HEK293 (cell line): ENCODE data around the gene INPPL1.
"Not testable (repeated sequence)": the region's sequence is repeated elsewhere in the genome, so short reads cannot be mapped to it uniquely, and the experiment has no call there.

Source experiments
- CTCF ChIA-PET: fragments of 350-600 bp; formaldehyde crosslinking; extraction: SDS; loops from one replicate; lab custom pipeline; 2021; ENCODE audit warnings: antibody characterized with exemption; lab: Yijun Ruan, JAX
- POLR2A ChIA-PET: fragments of 300-600 bp; formaldehyde crosslinking; extraction: SDS; loops from one replicate; lab custom pipeline; 2020; ENCODE audit warnings: antibody characterized with exemption, inconsistent platforms; lab: Yijun Ruan, JAX
- H3K27ac ChIP-seq: fragments of 200-500 bp; sonication (Bioruptor generic); 2 replicates; pipeline ENCODE4 v1.5.1; 2014; ENCODE audit warnings: low read depth, low read length, control low read depth, inconsistent platforms; ENCODE audit errors: extremely low read depth
- H3K36me3 ChIP-seq, 2 experiments: fragments of 200-500 bp in 1 of 2; sonication (Bioruptor generic) in 1 of 2; 1 replicate in 1 of 2; 2 replicates in 1 of 2; pipeline ENCODE4 v1.5.1; 2014 to 2017; ENCODE audit warnings: inconsistent platforms in 2 of 2, low read length in 2 of 2; ENCODE audit not compliant: control insufficient read depth in 2 of 2, insufficient read depth in 1 of 2
- H3K4me1 ChIP-seq: fragments of 200-500 bp; sonication (Bioruptor generic); 2 replicates; pipeline ENCODE4 v1.5.1; 2014; ENCODE audit warnings: mild to moderate bottlenecking, low read length, inconsistent platforms; ENCODE audit not compliant: control insufficient read depth, insufficient read depth
- H3K4me3 ChIP-seq: 2 replicates; pipeline ENCODE4 v1.5.1; 2011; ENCODE audit warnings: low read depth, mild to moderate bottlenecking, control low read depth, low read length, moderate library complexity
- H3K9me3 ChIP-seq: fragments of 200-500 bp; sonication (Bioruptor generic); 2 replicates; pipeline ENCODE4 v1.5.1; 2014; ENCODE audit warnings: low read depth, low read length, inconsistent platforms; ENCODE audit not compliant: control insufficient read depth, insufficient read depth
- FEZF1 ChIP-seq: fragments of 450-650 bp; formaldehyde crosslinking; IDR thresholded peaks from 2 replicates; pipeline ENCODE4 v1.5.1; 2016; ENCODE audit warnings: missing biosample characterization, missing genetic modification characterization
- OSR2 ChIP-seq: fragments of 450-650 bp; formaldehyde crosslinking; IDR thresholded peaks from 2 replicates; pipeline ENCODE4 v1.5.1; 2016; ENCODE audit warnings: missing biosample characterization, missing genetic modification characterization
- SALL2 ChIP-seq: fragments of 450-650 bp; formaldehyde crosslinking; IDR thresholded peaks from 2 replicates; pipeline ENCODE4 v1.5.0; 2017; ENCODE audit warnings: missing biosample characterization, mild to moderate bottlenecking, missing genetic modification characterization, borderline replicate concordance
- SCRT1 ChIP-seq: fragments of 450-650 bp; formaldehyde crosslinking; IDR thresholded peaks from 2 replicates; pipeline ENCODE4 v1.5.1; 2016; ENCODE audit warnings: missing biosample characterization, missing genetic modification characterization, borderline replicate concordance
- ZBTB17 ChIP-seq: fragments of 450-650 bp; formaldehyde crosslinking; IDR thresholded peaks from 2 replicates; pipeline ENCODE4 v1.5.1; 2016; ENCODE audit warnings: missing biosample characterization, missing genetic modification characterization
- ZBTB20 ChIP-seq: fragments of 450-650 bp; formaldehyde crosslinking; IDR thresholded peaks from 2 replicates; pipeline ENCODE4 v1.5.1; 2016; ENCODE audit warnings: missing biosample characterization, missing genetic modification characterization
- ZBTB21 ChIP-seq: fragments of 450-650 bp; formaldehyde crosslinking; IDR thresholded peaks from 2 replicates; pipeline ENCODE4 v1.5.1; 2017; ENCODE audit warnings: missing biosample characterization, missing genetic modification characterization
- ZFP41 ChIP-seq: fragments of 450-650 bp; formaldehyde crosslinking; IDR thresholded peaks from 2 replicates; pipeline ENCODE4 v1.5.1; 2016; ENCODE audit warnings: missing biosample characterization, missing genetic modification characterization, borderline replicate concordance
- ZNF24 ChIP-seq: fragments of 450-650 bp; formaldehyde crosslinking; IDR thresholded peaks from 2 replicates; pipeline ENCODE4 v1.5.1; 2016; ENCODE audit warnings: missing biosample characterization, missing genetic modification characterization
- ZNF510 ChIP-seq: fragments of 450-650 bp; formaldehyde crosslinking; IDR thresholded peaks from 2 replicates; pipeline ENCODE4 v1.5.1; 2018; ENCODE audit warnings: mild to moderate bottlenecking, missing genetic modification characterization, missing biosample characterization; ENCODE audit not compliant: insufficient replicate concordance
- ZNF549 ChIP-seq: fragments of 450-650 bp; IDR thresholded peaks from 2 replicates; pipeline ENCODE4 v1.5.1; 2018; ENCODE audit warnings: missing biosample characterization, missing genetic modification characterization, mild to moderate bottlenecking, inconsistent platforms, moderate library complexity
- ZNF558 ChIP-seq: fragments of 450-650 bp; formaldehyde crosslinking; IDR thresholded peaks from 2 replicates; pipeline ENCODE4 v1.5.1; 2016; ENCODE audit warnings: missing biosample characterization, missing genetic modification characterization
- ZNF624 ChIP-seq: fragments of 450-650 bp; formaldehyde crosslinking; IDR thresholded peaks from 2 replicates; pipeline ENCODE4 v1.5.1; 2017; ENCODE audit warnings: missing biosample characterization, missing genetic modification characterization
- ZNF701 ChIP-seq: fragments of 450-650 bp; formaldehyde crosslinking; IDR thresholded peaks from 2 replicates; pipeline ENCODE4 v1.5.1; 2016; ENCODE audit warnings: missing biosample characterization, missing genetic modification characterization
- ZNF792 ChIP-seq: fragments of 450-650 bp; formaldehyde crosslinking; IDR thresholded peaks from 2 replicates; pipeline ENCODE4 v1.5.1; 2016; ENCODE audit warnings: missing biosample characterization, missing genetic modification characterization
- ZNF837 ChIP-seq: fragments of 450-650 bp; formaldehyde crosslinking; IDR thresholded peaks from 2 replicates; pipeline ENCODE4 v1.5.1; 2016; ENCODE audit warnings: missing biosample characterization, missing genetic modification characterization
- TF ChIP-seq, protein P1 (sequence below): fragments of 450-650 bp; formaldehyde crosslinking; IDR thresholded peaks from 2 replicates; pipeline ENCODE4 v1.5.1; 2016; ENCODE audit warnings: missing biosample characterization, missing genetic modification characterization
- TF ChIP-seq, protein P2 (sequence below): fragments of 450-650 bp; formaldehyde crosslinking; IDR thresholded peaks from 2 replicates; pipeline ENCODE4 v1.5.1; 2016; ENCODE audit warnings: missing biosample characterization, missing genetic modification characterization, borderline replicate concordance
- TF ChIP-seq, protein P3 (sequence below): fragments of 450-650 bp; formaldehyde crosslinking; IDR thresholded peaks from 2 replicates; pipeline ENCODE4 v1.5.1; 2016; ENCODE audit warnings: missing biosample characterization, missing genetic modification characterization
- TF ChIP-seq, protein P4 (sequence below): fragments of 450-650 bp; formaldehyde crosslinking; IDR thresholded peaks from 2 replicates; pipeline ENCODE4 v1.5.1; 2017; ENCODE audit warnings: missing biosample characterization, missing genetic modification characterization

INPPL1 gene

DNA sequence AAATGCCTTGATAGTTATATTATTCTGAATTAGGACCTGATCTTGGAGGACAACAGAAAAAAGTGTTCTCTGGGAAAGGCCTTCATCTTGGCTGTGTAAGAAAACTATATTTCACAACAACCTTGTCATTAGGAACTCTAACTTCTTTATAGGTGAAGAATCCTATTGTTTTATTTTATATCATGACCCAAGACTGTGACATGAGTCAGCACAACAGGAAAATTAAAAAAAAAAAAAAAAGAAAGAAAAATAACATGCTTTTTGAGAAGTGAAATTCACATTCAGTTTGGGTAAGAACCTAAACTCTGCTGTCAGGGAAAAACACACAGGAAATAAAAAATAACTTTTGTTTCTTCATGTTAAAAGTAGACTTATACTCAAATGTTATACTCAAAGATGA lies 19.7 kb upstream of the INPPL1 start:
- ChIA-PET POLR2A (no interaction called here), CTCF (interaction anchor here (0.9 to 1.3 kb wide), 2 partner anchors 12 to 22 kb away, joined by 5 read pairs; no protein-coding TSS in a partner anchor)
- Histone ChIP-seq H3K36me3 (no peaks in the 10 kb centered on the region), H3K27ac (no peak overlapping the region), H3K4me3 (no peak overlapping the region)
- no peak for TF ChIP-seq ZNF510 (tag by site-specific recombination)
- TF ChIP-seq SALL2 (tag by site-specific recombination): no peak
- no peak for TF ChIP-seq ZFP41 (tag by site-specific recombination)
- no peak for TF ChIP-seq SCRT1 (tag by site-specific recombination)
- no peak for TF ChIP-seq ZBTB21 (tag by site-specific recombination)
- no peak for TF ChIP-seq FEZF1 (tag by site-specific recombination)
- TF ChIP-seq OSR2 (tag by site-specific recombination): no peak
- TF ChIP-seq ZNF792 (tag by site-specific recombination): no peak
- no peak for TF ChIP-seq ZBTB20
- no peak for TF ChIP-seq ZNF549
- TF ChIP-seq, protein P1, sequence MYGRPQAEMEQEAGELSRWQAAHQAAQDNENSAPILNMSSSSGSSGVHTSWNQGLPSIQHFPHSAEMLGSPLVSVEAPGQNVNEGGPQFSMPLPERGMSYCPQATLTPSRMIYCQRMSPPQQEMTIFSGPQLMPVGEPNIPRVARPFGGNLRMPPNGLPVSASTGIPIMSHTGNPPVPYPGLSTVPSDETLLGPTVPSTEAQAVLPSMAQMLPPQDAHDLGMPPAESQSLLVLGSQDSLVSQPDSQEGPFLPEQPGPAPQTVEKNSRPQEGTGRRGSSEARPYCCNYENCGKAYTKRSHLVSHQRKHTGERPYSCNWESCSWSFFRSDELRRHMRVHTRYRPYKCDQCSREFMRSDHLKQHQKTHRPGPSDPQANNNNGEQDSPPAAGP (tag by site-specific recombination): no peak
- no peak for TF ChIP-seq ZNF558 (tag by site-specific recombination)
- TF ChIP-seq ZNF701 (tag by site-specific recombination): no peak
- no peak for TF ChIP-seq ZNF24 (tag by site-specific recombination)
- TF ChIP-seq, protein P2, sequence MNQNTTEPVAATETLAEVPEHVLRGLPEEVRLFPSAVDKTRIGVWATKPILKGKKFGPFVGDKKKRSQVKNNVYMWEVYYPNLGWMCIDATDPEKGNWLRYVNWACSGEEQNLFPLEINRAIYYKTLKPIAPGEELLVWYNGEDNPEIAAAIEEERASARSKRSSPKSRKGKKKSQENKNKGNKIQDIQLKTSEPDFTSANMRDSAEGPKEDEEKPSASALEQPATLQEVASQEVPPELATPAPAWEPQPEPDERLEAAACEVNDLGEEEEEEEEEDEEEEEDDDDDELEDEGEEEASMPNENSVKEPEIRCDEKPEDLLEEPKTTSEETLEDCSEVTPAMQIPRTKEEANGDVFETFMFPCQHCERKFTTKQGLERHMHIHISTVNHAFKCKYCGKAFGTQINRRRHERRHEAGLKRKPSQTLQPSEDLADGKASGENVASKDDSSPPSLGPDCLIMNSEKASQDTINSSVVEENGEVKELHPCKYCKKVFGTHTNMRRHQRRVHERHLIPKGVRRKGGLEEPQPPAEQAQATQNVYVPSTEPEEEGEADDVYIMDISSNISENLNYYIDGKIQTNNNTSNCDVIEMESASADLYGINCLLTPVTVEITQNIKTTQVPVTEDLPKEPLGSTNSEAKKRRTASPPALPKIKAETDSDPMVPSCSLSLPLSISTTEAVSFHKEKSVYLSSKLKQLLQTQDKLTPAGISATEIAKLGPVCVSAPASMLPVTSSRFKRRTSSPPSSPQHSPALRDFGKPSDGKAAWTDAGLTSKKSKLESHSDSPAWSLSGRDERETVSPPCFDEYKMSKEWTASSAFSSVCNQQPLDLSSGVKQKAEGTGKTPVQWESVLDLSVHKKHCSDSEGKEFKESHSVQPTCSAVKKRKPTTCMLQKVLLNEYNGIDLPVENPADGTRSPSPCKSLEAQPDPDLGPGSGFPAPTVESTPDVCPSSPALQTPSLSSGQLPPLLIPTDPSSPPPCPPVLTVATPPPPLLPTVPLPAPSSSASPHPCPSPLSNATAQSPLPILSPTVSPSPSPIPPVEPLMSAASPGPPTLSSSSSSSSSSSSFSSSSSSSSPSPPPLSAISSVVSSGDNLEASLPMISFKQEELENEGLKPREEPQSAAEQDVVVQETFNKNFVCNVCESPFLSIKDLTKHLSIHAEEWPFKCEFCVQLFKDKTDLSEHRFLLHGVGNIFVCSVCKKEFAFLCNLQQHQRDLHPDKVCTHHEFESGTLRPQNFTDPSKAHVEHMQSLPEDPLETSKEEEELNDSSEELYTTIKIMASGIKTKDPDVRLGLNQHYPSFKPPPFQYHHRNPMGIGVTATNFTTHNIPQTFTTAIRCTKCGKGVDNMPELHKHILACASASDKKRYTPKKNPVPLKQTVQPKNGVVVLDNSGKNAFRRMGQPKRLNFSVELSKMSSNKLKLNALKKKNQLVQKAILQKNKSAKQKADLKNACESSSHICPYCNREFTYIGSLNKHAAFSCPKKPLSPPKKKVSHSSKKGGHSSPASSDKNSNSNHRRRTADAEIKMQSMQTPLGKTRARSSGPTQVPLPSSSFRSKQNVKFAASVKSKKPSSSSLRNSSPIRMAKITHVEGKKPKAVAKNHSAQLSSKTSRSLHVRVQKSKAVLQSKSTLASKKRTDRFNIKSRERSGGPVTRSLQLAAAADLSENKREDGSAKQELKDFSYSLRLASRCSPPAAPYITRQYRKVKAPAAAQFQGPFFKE: no peak
- TF ChIP-seq, protein P3, sequence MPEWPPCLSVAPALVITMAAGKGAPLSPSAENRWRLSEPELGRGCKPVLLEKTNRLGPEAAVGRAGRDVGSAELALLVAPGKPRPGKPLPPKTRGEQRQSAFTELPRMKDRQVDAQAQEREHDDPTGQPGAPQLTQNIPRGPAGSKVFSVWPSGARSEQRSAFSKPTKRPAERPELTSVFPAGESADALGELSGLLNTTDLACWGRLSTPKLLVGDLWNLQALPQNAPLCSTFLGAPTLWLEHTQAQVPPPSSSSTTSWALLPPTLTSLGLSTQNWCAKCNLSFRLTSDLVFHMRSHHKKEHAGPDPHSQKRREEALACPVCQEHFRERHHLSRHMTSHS: no peak
- TF ChIP-seq ZNF624: no peak
- TF ChIP-seq, protein P4, sequence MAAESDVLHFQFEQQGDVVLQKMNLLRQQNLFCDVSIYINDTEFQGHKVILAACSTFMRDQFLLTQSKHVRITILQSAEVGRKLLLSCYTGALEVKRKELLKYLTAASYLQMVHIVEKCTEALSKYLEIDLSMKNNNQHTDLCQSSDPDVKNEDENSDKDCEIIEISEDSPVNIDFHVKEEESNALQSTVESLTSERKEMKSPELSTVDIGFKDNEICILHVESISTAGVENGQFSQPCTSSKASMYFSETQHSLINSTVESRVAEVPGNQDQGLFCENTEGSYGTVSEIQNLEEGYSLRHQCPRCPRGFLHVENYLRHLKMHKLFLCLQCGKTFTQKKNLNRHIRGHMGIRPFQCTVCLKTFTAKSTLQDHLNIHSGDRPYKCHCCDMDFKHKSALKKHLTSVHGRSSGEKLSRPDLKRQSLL (tag by site-specific recombination): no peak
- no peak for TF ChIP-seq ZBTB17 (tag by site-specific recombination)
- TF ChIP-seq ZNF837 (tag by site-specific recombination): no peak
- TF ChIP-seq, all 188 proteins: peak for 0
- no peaks in the 10 kb centered on the region for H3K9me3 ChIP-seq
- no peaks in the 10 kb centered on the region for H3K4me1 ChIP-seq

DNA sequence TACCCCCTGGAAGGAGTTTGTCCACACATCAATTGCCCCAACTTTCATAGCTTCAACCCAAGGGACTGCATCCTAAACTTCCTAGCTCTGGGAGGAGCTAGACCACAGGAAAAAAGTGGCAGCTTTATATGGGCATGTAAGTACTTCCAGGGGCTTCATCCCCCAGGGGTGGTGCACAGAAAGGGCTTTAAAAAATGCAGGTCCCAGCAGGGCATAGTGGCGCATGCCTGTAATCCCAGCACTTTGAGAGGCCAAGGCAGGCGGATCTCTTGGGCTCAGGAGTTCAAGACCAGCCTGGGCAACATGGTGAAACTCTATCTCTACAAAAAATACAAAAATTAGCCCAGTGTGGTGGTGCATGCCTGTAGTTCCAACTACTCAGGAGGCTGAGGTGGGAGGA lies 17.8 kb upstream of the INPPL1 start:
- H3K4me3 ChIP-seq, H3K27ac ChIP-seq, H3K9me3 ChIP-seq, H3K36me3 ChIP-seq, H3K4me1 ChIP-seq, POLR2A ChIA-PET: not testable (repeated sequence)
- CTCF ChIA-PET: interaction anchor here (0.7 to 1.3 kb wide), 2 partner anchors 25 to 27 kb away, joined by 3 read pairs; no protein-coding TSS in a partner anchor
